GM12874 (cell line): ENCODE data around the gene LLPH.

ENCODE experiments used
- TF ChIP-seq, protein P1 (sequence below): IDR thresholded peaks from 2 replicates; pipeline ENCODE4 v1.5.1; 2011; ENCODE audit warnings: low read depth, mild to moderate bottlenecking, control low read depth, low read length, moderate library complexity; ENCODE audit not compliant: insufficient read depth

Gene LLPH

DNA sequence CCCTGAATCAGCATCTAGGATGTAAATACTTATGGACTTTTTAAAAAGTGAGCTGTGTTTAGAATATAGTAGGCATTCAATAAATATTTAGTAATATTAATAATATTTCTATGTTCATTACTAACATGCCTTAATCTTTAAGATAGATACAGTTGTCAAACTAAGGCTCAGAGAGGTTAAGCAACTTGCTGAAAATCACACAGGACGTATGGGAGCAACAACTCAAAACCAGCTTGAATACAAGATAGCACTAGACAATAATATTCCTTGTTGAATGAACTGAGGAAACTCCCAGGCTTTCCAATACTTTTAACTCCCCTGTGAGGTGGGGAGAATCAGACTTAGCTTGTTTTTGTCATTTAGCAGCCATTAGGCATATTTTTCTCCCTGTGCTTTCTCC is 45.3 kb downstream of the LLPH start:
- TF ChIP-seq, protein P1, sequence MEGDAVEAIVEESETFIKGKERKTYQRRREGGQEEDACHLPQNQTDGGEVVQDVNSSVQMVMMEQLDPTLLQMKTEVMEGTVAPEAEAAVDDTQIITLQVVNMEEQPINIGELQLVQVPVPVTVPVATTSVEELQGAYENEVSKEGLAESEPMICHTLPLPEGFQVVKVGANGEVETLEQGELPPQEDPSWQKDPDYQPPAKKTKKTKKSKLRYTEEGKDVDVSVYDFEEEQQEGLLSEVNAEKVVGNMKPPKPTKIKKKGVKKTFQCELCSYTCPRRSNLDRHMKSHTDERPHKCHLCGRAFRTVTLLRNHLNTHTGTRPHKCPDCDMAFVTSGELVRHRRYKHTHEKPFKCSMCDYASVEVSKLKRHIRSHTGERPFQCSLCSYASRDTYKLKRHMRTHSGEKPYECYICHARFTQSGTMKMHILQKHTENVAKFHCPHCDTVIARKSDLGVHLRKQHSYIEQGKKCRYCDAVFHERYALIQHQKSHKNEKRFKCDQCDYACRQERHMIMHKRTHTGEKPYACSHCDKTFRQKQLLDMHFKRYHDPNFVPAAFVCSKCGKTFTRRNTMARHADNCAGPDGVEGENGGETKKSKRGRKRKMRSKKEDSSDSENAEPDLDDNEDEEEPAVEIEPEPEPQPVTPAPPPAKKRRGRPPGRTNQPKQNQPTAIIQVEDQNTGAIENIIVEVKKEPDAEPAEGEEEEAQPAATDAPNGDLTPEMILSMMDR: no peak

DNA sequence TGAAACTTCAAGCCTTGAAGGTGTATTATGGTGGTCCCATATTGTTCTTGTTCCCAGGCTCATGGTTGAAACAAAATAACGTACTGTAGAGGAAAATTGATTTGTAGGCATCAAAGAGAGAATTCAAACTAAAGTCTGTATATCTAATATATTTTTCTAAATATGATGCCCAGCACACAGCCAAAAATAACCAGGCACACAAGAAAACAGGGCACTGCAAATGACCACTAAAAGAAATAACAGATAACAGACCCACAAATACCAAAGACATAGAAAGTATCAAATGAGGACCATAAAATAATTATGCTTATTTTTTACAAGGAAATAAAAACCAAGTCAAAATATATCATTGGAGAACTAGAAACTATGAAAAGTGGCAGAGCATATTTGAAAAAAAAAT is 46.8 kb downstream of the LLPH start:
- TF ChIP-seq, protein P1: no peak

DNA sequence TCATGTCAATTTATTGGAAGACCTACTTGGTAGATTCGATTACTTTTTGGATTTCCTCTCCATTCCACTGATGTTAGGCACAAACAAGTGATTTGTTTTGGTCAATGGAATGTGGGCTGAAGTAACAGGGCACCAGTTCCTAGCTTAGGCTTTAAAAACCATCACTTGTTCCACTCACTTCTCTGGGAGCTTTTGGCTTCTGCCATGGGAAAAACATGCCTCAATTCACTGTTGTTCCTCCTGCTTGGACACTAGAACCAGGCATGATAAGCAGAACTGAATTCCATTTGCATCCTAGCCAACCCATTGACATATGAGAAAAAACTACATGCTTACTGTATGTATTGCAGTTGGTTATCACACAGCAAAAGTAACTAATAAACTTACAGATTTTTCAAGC is 47.8 kb downstream of the LLPH start:
- TF ChIP-seq, protein P1: no peak

DNA sequence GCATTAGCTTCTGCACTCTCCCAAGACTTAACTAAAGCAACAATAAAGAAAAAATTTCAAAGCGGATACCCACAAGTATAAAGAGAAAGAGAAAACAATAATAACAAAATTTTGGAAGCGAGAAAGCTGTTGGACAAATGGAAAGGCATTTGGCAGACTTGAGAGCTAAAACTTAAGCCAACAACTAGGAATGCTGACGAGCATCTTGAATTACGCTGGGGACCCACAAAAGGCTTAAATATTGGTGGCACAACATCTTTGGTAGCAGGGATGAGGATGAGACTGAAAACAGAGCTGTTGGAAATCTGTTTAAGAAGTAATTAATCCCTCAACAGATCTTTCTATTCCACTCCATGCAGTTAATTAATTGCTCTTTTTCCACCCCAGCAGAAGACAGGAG is 49.8 kb downstream of the LLPH start:
- TF ChIP-seq, protein P1: no peak

DNA sequence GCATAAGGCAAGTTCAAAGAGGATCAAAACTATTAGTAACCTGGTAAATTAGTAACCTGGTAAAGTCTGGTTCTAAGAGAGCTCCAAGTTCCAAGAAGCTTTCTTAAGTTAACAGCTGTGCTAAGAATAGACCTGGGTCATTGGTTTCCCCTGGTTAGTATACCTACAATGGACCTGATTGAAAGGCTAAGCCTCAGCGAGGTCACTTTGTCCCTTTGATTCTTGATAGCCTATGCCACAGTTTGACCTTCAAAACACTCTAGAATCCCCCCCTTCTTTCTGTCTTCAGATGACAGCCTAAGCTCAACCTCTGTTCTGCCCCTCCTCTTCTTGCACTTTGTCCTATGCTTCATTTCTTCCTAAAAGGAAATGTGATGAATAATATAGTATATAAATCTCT is 53.0 kb downstream of the LLPH start:
- TF ChIP-seq, protein P1: no peak

DNA sequence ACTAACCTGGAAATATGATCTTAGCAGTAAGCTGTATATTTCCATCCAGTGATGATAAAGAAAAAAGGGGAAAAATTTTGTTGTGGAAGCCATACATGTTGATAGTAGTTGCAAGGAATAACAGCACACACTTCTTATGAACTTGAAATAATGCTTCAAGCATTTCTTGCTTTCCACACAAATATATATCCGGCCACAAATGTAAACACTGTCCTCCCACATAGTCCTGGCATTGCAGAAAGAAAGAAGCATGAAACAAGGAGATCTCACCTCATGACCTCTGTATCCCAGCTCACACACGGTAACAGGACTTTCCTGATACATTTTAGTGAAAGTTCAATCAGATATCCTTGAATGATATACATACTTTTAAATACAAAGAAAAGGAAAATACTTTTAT is 56.0 kb downstream of the LLPH start:
- TF ChIP-seq, protein P1: no peak

DNA sequence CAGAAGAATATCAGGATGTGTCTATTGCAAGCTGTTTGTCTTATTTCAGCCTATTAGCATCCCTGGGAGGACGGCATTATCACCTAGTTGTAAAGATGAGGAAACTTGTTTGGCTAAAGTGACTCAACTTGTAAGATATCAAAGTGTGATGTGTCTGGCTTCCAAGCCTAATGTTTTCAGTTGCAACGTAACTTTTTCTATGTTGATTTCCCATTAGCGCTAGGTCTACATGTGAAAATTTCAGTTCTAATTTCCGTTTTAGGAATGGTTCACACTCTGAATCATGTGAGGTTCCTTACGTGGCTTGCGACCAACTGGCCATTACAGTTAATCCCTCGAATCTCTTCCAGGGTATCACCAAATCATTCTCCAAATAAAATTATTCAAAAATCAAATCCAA is 58.0 kb downstream of the LLPH start:
- TF ChIP-seq, protein P1: no peak

DNA sequence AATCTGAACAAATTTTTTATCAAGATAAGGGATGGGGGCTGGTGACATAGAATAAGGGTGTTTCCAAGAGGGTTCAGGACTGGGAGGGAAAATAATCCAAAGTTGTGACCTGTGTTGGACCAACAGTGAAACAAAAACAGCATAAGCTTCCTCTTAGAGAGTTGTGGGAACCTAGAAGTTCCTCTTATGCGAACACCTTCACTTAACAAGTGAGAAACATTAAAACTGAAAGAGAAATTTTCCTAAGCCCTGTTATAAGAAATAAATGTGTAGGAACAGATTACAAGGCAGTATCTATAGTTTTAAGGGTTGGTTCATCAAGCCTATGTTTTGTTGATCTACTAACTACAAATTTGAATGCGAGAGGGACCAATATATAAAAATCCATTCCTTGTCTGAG is 58.4 kb downstream of the LLPH start:
- TF ChIP-seq, protein P1: no peak
